ENCODE data around the gene CREG2. TPM values are rescaled to one million over a fixed set of nuclear protein-coding genes. Genes with fewer than 3 reads are reported as not detected.

The CREG2 gene
- total and polyA plus RNA-seq, 2 donors (not counting 1 experiment from before 2014, with no cell fraction given) = 0.08 to 0.50 TPM

- H3K9me3 ChIP-seq (ENCODE audit: control insufficient read depth, insufficient read depth, low read depth, low read length) = no peaks in the 10 kb centered on the region
- H3K36me3 ChIP-seq (ENCODE audit: control insufficient read depth, insufficient read depth, low read length) = no peaks in the 10 kb centered on the region
- DNase-seq (ENCODE audit: low read depth in 2 of 2) = peak; percentile 15 to 56
- H3K27me3 ChIP-seq (ENCODE audit: control insufficient read depth, insufficient read depth, low read length) = no peaks in the 10 kb centered on the region
- H3K9ac ChIP-seq (ENCODE audit: insufficient read depth, low read length) = no peak overlapping the region
- peak overlapping the region; percentile 3 for H3K4me2 ChIP-seq (ENCODE audit: extremely low read depth, insufficient read depth, low read length)
- H3K79me2 ChIP-seq (ENCODE audit: control insufficient read depth, insufficient read depth, low read length) = no peaks in the 10 kb centered on the region
- peaks cover 11% of the 10 kb centered on the region for H3K4me1 ChIP-seq (ENCODE audit: control insufficient read depth, extremely low read depth, insufficient read depth, low read length)
- H4K20me1 ChIP-seq (ENCODE audit: control insufficient read depth, extremely low read depth, insufficient read depth, low read length) = no peaks in the 10 kb centered on the region
- no peak overlapping the region for H3K27ac ChIP-seq (ENCODE audit: insufficient read depth, low read length)
- no peak overlapping the region for H3K4me3 ChIP-seq (replicated peaks in 1 of 4; ENCODE audit: control extremely low read depth in 1 of 4, insufficient read depth in 1 of 4, low read depth in 3 of 4, low read length in 4 of 4)
- TF ChIP-seq, protein P1, sequence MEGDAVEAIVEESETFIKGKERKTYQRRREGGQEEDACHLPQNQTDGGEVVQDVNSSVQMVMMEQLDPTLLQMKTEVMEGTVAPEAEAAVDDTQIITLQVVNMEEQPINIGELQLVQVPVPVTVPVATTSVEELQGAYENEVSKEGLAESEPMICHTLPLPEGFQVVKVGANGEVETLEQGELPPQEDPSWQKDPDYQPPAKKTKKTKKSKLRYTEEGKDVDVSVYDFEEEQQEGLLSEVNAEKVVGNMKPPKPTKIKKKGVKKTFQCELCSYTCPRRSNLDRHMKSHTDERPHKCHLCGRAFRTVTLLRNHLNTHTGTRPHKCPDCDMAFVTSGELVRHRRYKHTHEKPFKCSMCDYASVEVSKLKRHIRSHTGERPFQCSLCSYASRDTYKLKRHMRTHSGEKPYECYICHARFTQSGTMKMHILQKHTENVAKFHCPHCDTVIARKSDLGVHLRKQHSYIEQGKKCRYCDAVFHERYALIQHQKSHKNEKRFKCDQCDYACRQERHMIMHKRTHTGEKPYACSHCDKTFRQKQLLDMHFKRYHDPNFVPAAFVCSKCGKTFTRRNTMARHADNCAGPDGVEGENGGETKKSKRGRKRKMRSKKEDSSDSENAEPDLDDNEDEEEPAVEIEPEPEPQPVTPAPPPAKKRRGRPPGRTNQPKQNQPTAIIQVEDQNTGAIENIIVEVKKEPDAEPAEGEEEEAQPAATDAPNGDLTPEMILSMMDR (conservative IDR thresholded peaks at IDR 0.05 in 1 of 2, IDR thresholded peaks at IDR 0.05 in 1 of 2; ENCODE audit: low read depth in 1 of 2, low read length in 2 of 2) = no peak
- TF ChIP-seq EZH2 (IDR thresholded peaks at IDR 0.05; ENCODE audit: low read length, missing control alignments) = no peak
- H2AFZ ChIP-seq (ENCODE audit: low read length) = no peak overlapping the region
Observed at GRCh38 chr2:101337877-101338276, 49.4 kb downstream of the CREG2 start.

GRCh38 chr2:101332885-101333766 is 54.2 kb downstream of the CREG2 start:
- no peak overlapping the region for H3K27ac ChIP-seq (ENCODE audit: insufficient read depth, low read length)
- no peaks in the 10 kb centered on the region for H3K27me3 ChIP-seq (ENCODE audit: control insufficient read depth, insufficient read depth, low read length)
- no peaks in the 10 kb centered on the region for H3K9me3 ChIP-seq (ENCODE audit: control insufficient read depth, insufficient read depth, low read depth, low read length)
- H3K4me2 ChIP-seq (ENCODE audit: extremely low read depth, insufficient read depth, low read length) = no peak overlapping the region
- no peak for DNase-seq (ENCODE audit: low read depth in 2 of 2)
- no peak for TF ChIP-seq EZH2 (IDR thresholded peaks at IDR 0.05; ENCODE audit: low read length, missing control alignments)
- TF ChIP-seq, protein P1 (conservative IDR thresholded peaks at IDR 0.05 in 1 of 2, IDR thresholded peaks at IDR 0.05 in 1 of 2; ENCODE audit: low read depth in 1 of 2, low read length in 2 of 2) = no peak
- peaks cover 9% of the 10 kb centered on the region for H3K4me1 ChIP-seq (ENCODE audit: control insufficient read depth, extremely low read depth, insufficient read depth, low read length)
- H3K36me3 ChIP-seq (ENCODE audit: control insufficient read depth, insufficient read depth, low read length) = no peaks in the 10 kb centered on the region
- H3K9ac ChIP-seq (ENCODE audit: insufficient read depth, low read length) = no peak overlapping the region
- no peaks in the 10 kb centered on the region for H4K20me1 ChIP-seq (ENCODE audit: control insufficient read depth, extremely low read depth, insufficient read depth, low read length)
- H2AFZ ChIP-seq (ENCODE audit: low read length) = no peak overlapping the region
- H3K79me2 ChIP-seq (ENCODE audit: control insufficient read depth, insufficient read depth, low read length) = no peaks in the 10 kb centered on the region
- no peak overlapping the region for H3K4me3 ChIP-seq (replicated peaks in 1 of 4; ENCODE audit: control extremely low read depth in 1 of 4, insufficient read depth in 1 of 4, low read depth in 3 of 4, low read length in 4 of 4)

GRCh38 chr2:101331202-101331601 is 56.1 kb downstream of the CREG2 start:
- Histone ChIP-seq H3K36me3 (ENCODE audit: control insufficient read depth, insufficient read depth, low read length) (no peaks in the 10 kb centered on the region), H3K27ac (ENCODE audit: insufficient read depth, low read length) (no peak overlapping the region), H3K79me2 (ENCODE audit: control insufficient read depth, insufficient read depth, low read length) (no peaks in the 10 kb centered on the region), H3K27me3 (ENCODE audit: control insufficient read depth, insufficient read depth, low read length) (no peaks in the 10 kb centered on the region), H3K4me1 (ENCODE audit: control insufficient read depth, extremely low read depth, insufficient read depth, low read length) (peaks cover 9% of the 10 kb centered on the region), H2AFZ (ENCODE audit: low read length) (no peak overlapping the region), H3K4me3 (replicated peaks in 1 of 4; ENCODE audit: control extremely low read depth in 1 of 4, insufficient read depth in 1 of 4, low read depth in 3 of 4, low read length in 4 of 4) (no peak overlapping the region), H3K4me2 (ENCODE audit: extremely low read depth, insufficient read depth, low read length) (no peak overlapping the region), H3K9me3 (ENCODE audit: control insufficient read depth, insufficient read depth, low read depth, low read length) (no peaks in the 10 kb centered on the region), H4K20me1 (ENCODE audit: control insufficient read depth, extremely low read depth, insufficient read depth, low read length) (no peaks in the 10 kb centered on the region), H3K9ac (ENCODE audit: insufficient read depth, low read length) (no peak overlapping the region)
- no peak for DNase-seq (ENCODE audit: low read depth in 2 of 2)
- no peak for TF ChIP-seq EZH2 (IDR thresholded peaks at IDR 0.05; ENCODE audit: low read length, missing control alignments)
- TF ChIP-seq, protein P1 (conservative IDR thresholded peaks at IDR 0.05 in 1 of 2, IDR thresholded peaks at IDR 0.05 in 1 of 2; ENCODE audit: low read depth in 1 of 2, low read length in 2 of 2) = no peak

Measured in fibroblast of lung (primary cell).